Vagina (tissue), 2 donors: ENCODE measurements around the gene STARD7. TPM values are rescaled to one million over a fixed set of nuclear protein-coding genes. Genes with fewer than 3 reads are reported as not detected.
"Not testable (repeated sequence)": the region's sequence is repeated elsewhere in the genome, so short reads cannot be mapped to it uniquely, and the experiment has no call there.

Experiments
- DNase-seq, 2 donors: peaks; one replicate each; pipeline ENCODE4 v3.0.0-alpha.2; 2017; ENCODE audit errors: extremely low spot score in 2 of 2
- H3K27ac ChIP-seq: fragments of 200-600 bp; sonication (generic); one replicate; pipeline ENCODE4 v1.5.1; 2019
- H3K27me3 ChIP-seq: fragments of 200-600 bp; sonication (generic); one replicate; pipeline ENCODE4 v1.5.1; 2019
- H3K36me3 ChIP-seq, 2 donors: fragments of 200-600 bp; sonication (generic); one replicate each; pipeline ENCODE4 v1.5.1; 2017 to 2019
- H3K4me1 ChIP-seq: fragments of 200-600 bp; sonication (generic); one replicate; pipeline ENCODE4 v1.5.1; 2019
- H3K4me3 ChIP-seq, 2 donors: fragments of 200-600 bp; sonication (generic); 1 replicate in 1 of 2; 2 replicates in 1 of 2; pipeline ENCODE4 v1.5.1; 2016 to 2019
- H3K9me3 ChIP-seq: fragments of 200-600 bp; sonication (generic); one replicate; pipeline ENCODE4 v1.5.1; 2019
- CTCF ChIP-seq, 3 experiments: fragments of 450-650 bp in 2 of 3; fragments of 200-600 bp in 1 of 3; sonication (generic) in 1 of 3; IDR thresholded peaks; one replicate each; pipeline ENCODE4 v1.5.1; 2017 to 2019; ENCODE audit warnings: antibody characterized with exemption in 3 of 3, mild to moderate bottlenecking in 2 of 3, moderate library complexity in 2 of 3
- POLR2A ChIP-seq, 2 donors: fragments of 450-650 bp; IDR thresholded peaks; one replicate each; pipeline ENCODE4 v1.6.1; 2017; ENCODE audit warnings: antibody characterized with exemption in 2 of 2, mild to moderate bottlenecking in 2 of 2, moderate library complexity in 2 of 2
- POLR2AphosphoS5 ChIP-seq, 2 donors: sonication (generic); formaldehyde crosslinking; IDR thresholded peaks; one replicate each; pipeline ENCODE4 v1.9.0; 2017; ENCODE audit warnings: antibody characterized with exemption in 2 of 2, mild to moderate bottlenecking in 2 of 2, low read depth in 1 of 2; ENCODE audit not compliant: insufficient read depth in 1 of 2
- intact Hi-C: fragments of 100-400 bp; cut with DNase I; formaldehyde crosslinking; loops from one replicate; pipeline ENCODE4 v1.15.1; 2023
- total RNA-seq: library from RNA; depleted of rRNA; stranded (reverse); fragments of >200 nt; gene quantifications from one replicate; pipeline ENCODE4 v1.2.3, GENCODE V29; 2016

STARD7 gene
- total RNA-seq, 1 donor from 2014 or later, result 69.5 TPM

GRCh38 chr2:96236882-96237281 lies 28.3 kb upstream of the STARD7 start:
- no peaks in the 10 kb centered on the region for H3K36me3 ChIP-seq
- no peak overlapping the region for H3K4me3 ChIP-seq
- no peaks in the 10 kb centered on the region for H3K27me3 ChIP-seq
- no peak for TF ChIP-seq POLR2A (IDR thresholded peaks at IDR 0.05)
- no peak for TF ChIP-seq POLR2AphosphoS5 (IDR thresholded peaks at IDR 0.05; ENCODE audit: insufficient read depth in 1 of 2, low read depth in 1 of 2)
- no peak for TF ChIP-seq CTCF (IDR thresholded peaks at IDR 0.05)
- no peak overlapping the region for H3K27ac ChIP-seq
- H3K9me3 ChIP-seq, result no peaks in the 10 kb centered on the region
- DNase-seq, result no peak
- intact Hi-C loops, result no loop called here
- H3K4me1 ChIP-seq, result peaks cover under 1% of the 10 kb centered on the region

- Histone ChIP-seq H3K27me3 (no peaks in the 10 kb centered on the region), H3K4me3 (no peak overlapping the region), H3K9me3 (no peaks in the 10 kb centered on the region), H3K27ac (no peak overlapping the region), H3K4me1 (no peaks in the 10 kb centered on the region), H3K36me3 (no peaks in the 10 kb centered on the region)
- intact Hi-C loops, result no loop called here
- TF ChIP-seq POLR2AphosphoS5 (IDR thresholded peaks at IDR 0.05; ENCODE audit: insufficient read depth in 1 of 2, low read depth in 1 of 2), result no peak
- TF ChIP-seq CTCF (IDR thresholded peaks at IDR 0.05), result no peak
- no peak for TF ChIP-seq POLR2A (IDR thresholded peaks at IDR 0.05)
- DNase-seq, result no peak
Observed at GRCh38 chr2:96233880-96234316, 25.3 kb upstream of the STARD7 start.

GRCh38 chr2:96233436-96233835 lies 24.8 kb upstream of the STARD7 start:
- Histone ChIP-seq H3K27me3 (no peaks in the 10 kb centered on the region), H3K9me3 (no peaks in the 10 kb centered on the region), H3K4me1 (no peaks in the 10 kb centered on the region), H3K4me3 (no peak overlapping the region), H3K27ac (no peak overlapping the region), H3K36me3 (no peaks in the 10 kb centered on the region)
- intact Hi-C loops, result no loop called here
- TF ChIP-seq POLR2AphosphoS5 (IDR thresholded peaks at IDR 0.05; ENCODE audit: insufficient read depth in 1 of 2, low read depth in 1 of 2) (no peak), CTCF (IDR thresholded peaks at IDR 0.05) (no peak), POLR2A (IDR thresholded peaks at IDR 0.05) (no peak)
- no peak for DNase-seq

GRCh38 chr2:96231316-96231715 lies 22.7 kb upstream of the STARD7 start:
- H3K4me1 ChIP-seq, result no peaks in the 10 kb centered on the region
- no peaks in the 10 kb centered on the region for H3K9me3 ChIP-seq
- no peak for TF ChIP-seq POLR2AphosphoS5 (IDR thresholded peaks at IDR 0.05; ENCODE audit: insufficient read depth in 1 of 2, low read depth in 1 of 2)
- TF ChIP-seq CTCF (IDR thresholded peaks at IDR 0.05), result no peak
- TF ChIP-seq POLR2A (IDR thresholded peaks at IDR 0.05), result no peak
- no peaks in the 10 kb centered on the region for H3K36me3 ChIP-seq
- intact Hi-C loops, result no loop called here
- H3K27me3 ChIP-seq, result no peaks in the 10 kb centered on the region
- no peak overlapping the region for H3K27ac ChIP-seq
- DNase-seq, result no peak
- H3K4me3 ChIP-seq, result no peak overlapping the region

GRCh38 chr2:96225016-96225533 lies 16.4 kb upstream of the STARD7 start:
- no peak overlapping the region for H3K27ac ChIP-seq
- no peak for TF ChIP-seq POLR2A (IDR thresholded peaks at IDR 0.05)
- no peak for TF ChIP-seq POLR2AphosphoS5 (IDR thresholded peaks at IDR 0.05; ENCODE audit: insufficient read depth in 1 of 2, low read depth in 1 of 2)
- no peak for TF ChIP-seq CTCF (IDR thresholded peaks at IDR 0.05)
- no peaks in the 10 kb centered on the region for H3K27me3 ChIP-seq
- no peaks in the 10 kb centered on the region for H3K9me3 ChIP-seq
- no peak for DNase-seq
- no peak overlapping the region for H3K4me3 ChIP-seq
- H3K36me3 ChIP-seq, result no peaks in the 10 kb centered on the region
- intact Hi-C loops, result no loop called here
- H3K4me1 ChIP-seq, result no peaks in the 10 kb centered on the region

GRCh38 chr2:96221106-96221505 lies 12.5 kb upstream of the STARD7 start:
- DNase-seq, H3K36me3 ChIP-seq, H3K27ac ChIP-seq, H3K9me3 ChIP-seq, intact Hi-C loops, H3K4me1 ChIP-seq, H3K27me3 ChIP-seq, H3K4me3 ChIP-seq: not testable (repeated sequence)

- intact Hi-C loops, H3K4me1 ChIP-seq, DNase-seq: not testable (repeated sequence)
Observed at GRCh38 chr2:96219959-96220358, 11.3 kb upstream of the STARD7 start.

More at GRCh38 chr2:96219959-96220358, 11.3 kb upstream of the STARD7 start:
- H3K27ac ChIP-seq, H3K9me3 ChIP-seq, H3K36me3 ChIP-seq, H3K27me3 ChIP-seq, H3K4me3 ChIP-seq: not testable (repeated sequence)
